Ishikawa (cell line): ENCODE data around the gene HELZ.

Source experiments
- CEBPB ChIP-seq: IDR thresholded peaks from 2 replicates; pipeline ENCODE4 v1.6.1; 2012
- CREB1 ChIP-seq: IDR thresholded peaks from 2 replicates; pipeline ENCODE4 v1.6.1; 2012; ENCODE audit warnings: low read depth
- EGR1 ChIP-seq: IDR thresholded peaks from 2 replicates; pipeline ENCODE4 v1.6.1; 2012
- EP300 ChIP-seq: IDR thresholded peaks from 2 replicates; pipeline ENCODE4 v1.6.1; 2012; ENCODE audit warnings: borderline replicate concordance
- FOXM1 ChIP-seq: IDR thresholded peaks from 2 replicates; pipeline ENCODE4 v1.6.1; 2012; ENCODE audit warnings: low read depth, borderline replicate concordance
- NFIC ChIP-seq: IDR thresholded peaks from 2 replicates; pipeline ENCODE4 v1.6.1; 2012
- RAD21 ChIP-seq: IDR thresholded peaks from 2 replicates; pipeline ENCODE4 v1.6.1; 2012; ENCODE audit warnings: low read depth
- TAF1 ChIP-seq: IDR thresholded peaks from 2 replicates; pipeline ENCODE4 v1.6.1; 2012; ENCODE audit warnings: low read depth, mild to moderate bottlenecking
- TCF12 ChIP-seq: IDR thresholded peaks from 2 replicates; pipeline ENCODE4 v1.6.1; 2012; ENCODE audit warnings: low read depth
- TEAD4 ChIP-seq: IDR thresholded peaks from 2 replicates; pipeline ENCODE4 v1.6.1; 2012
- YY1 ChIP-seq: IDR thresholded peaks from 2 replicates; pipeline ENCODE4 v1.6.1; 2012; ENCODE audit warnings: low read depth
- ZBTB7A ChIP-seq: IDR thresholded peaks from 2 replicates; pipeline ENCODE4 v1.6.1; 2012; ENCODE audit warnings: low read depth
- TF ChIP-seq, protein P1 (sequence below): IDR thresholded peaks from 2 replicates; pipeline ENCODE4 v1.6.1; 2012
- TF ChIP-seq, protein P2 (sequence below): IDR thresholded peaks from 2 replicates; pipeline ENCODE4 v1.6.1; 2012
- TF ChIP-seq, protein P3 (sequence below): IDR thresholded peaks from 2 replicates; pipeline ENCODE4 v1.6.1; 2012; ENCODE audit warnings: low read depth, mild to moderate bottlenecking

Gene HELZ

DNA sequence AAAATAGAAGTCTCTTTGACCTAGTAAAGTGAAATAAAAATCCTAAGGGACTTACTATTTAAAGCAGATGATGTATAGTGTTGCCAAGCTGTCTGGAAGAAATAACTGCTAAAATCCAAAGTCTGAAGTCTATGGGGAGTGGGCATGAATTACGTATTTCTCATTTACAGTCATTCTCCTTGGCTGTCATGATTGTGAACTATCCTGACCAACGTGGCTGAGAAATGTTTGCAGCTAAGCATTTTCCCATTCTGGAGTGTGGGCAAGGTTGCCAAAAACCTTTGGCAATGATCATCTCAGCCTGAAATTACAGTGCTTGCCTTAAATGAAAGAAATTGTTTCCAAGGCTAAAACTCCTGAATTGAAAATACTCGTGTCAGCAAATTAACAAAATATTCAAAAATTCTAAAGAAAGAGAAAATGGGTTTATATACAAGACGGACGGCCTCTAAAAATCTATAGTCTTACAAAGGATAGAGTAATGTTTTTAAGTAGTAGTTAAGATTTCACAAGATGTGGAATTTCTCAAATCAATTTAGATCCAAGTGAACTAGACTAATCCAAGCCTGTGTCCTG, 123.6 kb downstream of the HELZ start:
- TF ChIP-seq EGR1: no peak
- no peak for TF ChIP-seq EP300
- TF ChIP-seq, protein P1, sequence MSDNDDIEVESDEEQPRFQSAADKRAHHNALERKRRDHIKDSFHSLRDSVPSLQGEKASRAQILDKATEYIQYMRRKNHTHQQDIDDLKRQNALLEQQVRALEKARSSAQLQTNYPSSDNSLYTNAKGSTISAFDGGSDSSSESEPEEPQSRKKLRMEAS: no peak
- no peak for TF ChIP-seq TCF12
- TF ChIP-seq TAF1: no peak
- no peak for TF ChIP-seq CREB1
- TF ChIP-seq, protein P2, sequence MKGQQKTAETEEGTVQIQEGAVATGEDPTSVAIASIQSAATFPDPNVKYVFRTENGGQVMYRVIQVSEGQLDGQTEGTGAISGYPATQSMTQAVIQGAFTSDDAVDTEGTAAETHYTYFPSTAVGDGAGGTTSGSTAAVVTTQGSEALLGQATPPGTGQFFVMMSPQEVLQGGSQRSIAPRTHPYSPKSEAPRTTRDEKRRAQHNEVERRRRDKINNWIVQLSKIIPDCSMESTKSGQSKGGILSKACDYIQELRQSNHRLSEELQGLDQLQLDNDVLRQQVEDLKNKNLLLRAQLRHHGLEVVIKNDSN: no peak
- TF ChIP-seq TEAD4: no peak
- TF ChIP-seq YY1: no peak

DNA sequence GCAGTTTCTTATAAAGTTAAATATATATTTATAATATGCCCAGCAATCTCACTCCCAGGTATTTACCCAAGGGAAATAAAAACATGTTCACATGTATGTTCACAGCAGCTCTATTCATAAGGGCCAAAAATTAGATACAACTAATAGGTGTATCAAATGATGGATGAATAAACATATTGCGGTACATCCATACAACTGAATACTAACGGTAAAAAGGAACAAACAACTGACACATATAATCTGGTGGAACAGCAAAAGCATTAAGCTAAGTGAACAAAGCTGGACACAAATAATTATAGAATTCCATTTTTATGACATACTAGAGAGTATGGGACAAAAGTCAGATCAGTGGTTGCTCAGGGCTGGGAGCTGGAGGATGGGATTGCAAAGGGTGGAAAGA, 125.9 kb downstream of the HELZ start:
- TF ChIP-seq, protein P2: no peak
- TF ChIP-seq, protein P3, sequence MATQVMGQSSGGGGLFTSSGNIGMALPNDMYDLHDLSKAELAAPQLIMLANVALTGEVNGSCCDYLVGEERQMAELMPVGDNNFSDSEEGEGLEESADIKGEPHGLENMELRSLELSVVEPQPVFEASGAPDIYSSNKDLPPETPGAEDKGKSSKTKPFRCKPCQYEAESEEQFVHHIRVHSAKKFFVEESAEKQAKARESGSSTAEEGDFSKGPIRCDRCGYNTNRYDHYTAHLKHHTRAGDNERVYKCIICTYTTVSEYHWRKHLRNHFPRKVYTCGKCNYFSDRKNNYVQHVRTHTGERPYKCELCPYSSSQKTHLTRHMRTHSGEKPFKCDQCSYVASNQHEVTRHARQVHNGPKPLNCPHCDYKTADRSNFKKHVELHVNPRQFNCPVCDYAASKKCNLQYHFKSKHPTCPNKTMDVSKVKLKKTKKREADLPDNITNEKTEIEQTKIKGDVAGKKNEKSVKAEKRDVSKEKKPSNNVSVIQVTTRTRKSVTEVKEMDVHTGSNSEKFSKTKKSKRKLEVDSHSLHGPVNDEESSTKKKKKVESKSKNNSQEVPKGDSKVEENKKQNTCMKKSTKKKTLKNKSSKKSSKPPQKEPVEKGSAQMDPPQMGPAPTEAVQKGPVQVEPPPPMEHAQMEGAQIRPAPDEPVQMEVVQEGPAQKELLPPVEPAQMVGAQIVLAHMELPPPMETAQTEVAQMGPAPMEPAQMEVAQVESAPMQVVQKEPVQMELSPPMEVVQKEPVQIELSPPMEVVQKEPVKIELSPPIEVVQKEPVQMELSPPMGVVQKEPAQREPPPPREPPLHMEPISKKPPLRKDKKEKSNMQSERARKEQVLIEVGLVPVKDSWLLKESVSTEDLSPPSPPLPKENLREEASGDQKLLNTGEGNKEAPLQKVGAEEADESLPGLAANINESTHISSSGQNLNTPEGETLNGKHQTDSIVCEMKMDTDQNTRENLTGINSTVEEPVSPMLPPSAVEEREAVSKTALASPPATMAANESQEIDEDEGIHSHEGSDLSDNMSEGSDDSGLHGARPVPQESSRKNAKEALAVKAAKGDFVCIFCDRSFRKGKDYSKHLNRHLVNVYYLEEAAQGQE: no peak
- TF ChIP-seq, protein P1: no peak
- no peak for TF ChIP-seq CEBPB
- TF ChIP-seq TCF12: no peak
- TF ChIP-seq FOXM1: no peak
- TF ChIP-seq EGR1: no peak
- no peak for TF ChIP-seq YY1
- TF ChIP-seq RAD21: no peak
- no peak for TF ChIP-seq CREB1
- TF ChIP-seq EP300: no peak
- no peak for TF ChIP-seq ZBTB7A
- TF ChIP-seq TEAD4: no peak
- TF ChIP-seq TAF1: no peak
- TF ChIP-seq NFIC: no peak

DNA sequence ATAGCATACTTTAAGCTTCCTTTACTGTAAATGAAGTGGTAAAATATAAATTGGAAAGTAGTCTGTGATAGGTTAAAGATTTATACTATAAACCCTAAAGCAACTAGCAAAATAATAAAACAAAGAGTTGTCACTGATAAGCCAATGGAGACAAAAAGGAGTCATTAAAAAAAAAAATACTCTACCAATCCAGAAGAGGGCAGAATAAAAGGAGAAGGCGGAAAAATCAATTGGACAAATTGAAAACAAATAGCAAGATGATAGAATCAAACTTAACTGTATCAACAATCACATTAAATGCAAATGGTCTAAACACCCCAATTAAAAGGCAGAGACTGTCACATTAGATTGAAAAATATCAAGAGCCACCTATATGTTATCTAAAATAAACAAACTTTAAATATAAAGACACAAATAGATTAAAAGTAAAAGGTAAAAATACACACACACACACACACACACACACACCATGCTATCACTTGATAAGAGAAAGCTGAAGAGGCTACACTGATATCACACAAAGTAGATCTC, 128.9 kb downstream of the HELZ start:
- TF ChIP-seq, protein P2: no peak
- TF ChIP-seq, protein P3: no peak
- no peak for TF ChIP-seq TCF12
- no peak for TF ChIP-seq FOXM1

DNA sequence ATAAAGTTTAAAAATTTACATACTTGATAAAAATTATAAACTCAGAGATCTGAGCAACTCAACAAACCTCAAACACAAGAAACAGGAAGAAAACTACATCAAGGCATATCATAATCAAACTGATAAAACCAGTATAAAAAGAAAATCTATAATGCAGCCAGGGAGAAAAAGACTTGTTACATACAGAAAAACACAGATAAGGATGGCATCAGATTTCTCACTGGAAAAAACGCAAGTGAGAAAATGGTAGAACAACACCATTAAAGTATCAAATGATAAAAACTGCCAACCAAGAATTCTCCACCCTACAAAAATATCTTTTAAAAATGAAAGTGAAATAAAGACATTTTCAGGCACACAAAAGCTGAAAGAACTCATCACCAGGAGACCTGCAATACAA, 129.6 kb downstream of the HELZ start:
- TF ChIP-seq RAD21 (no peak), EP300 (no peak), FOXM1 (no peak)
- TF ChIP-seq, protein P1: no peak
- TF ChIP-seq, protein P3: no peak
